Lower lobe of right lung (tissue), 2 donors: ENCODE data around the gene MAK. TPM values are rescaled to one million over a fixed set of nuclear protein-coding genes. Genes with fewer than 3 reads are reported as not detected.
"Not testable (repeated sequence)": the region's sequence is repeated elsewhere in the genome, so short reads cannot be mapped to it uniquely, and the experiment has no call there.

Experiments
- ATAC-seq, 2 donors: fragments of 200-7000 bp; cut with Tn5 transposase; one replicate each; pipeline ENCODE4 v1.9.1; 2020 to 2022; ENCODE audit warnings: mild to moderate bottlenecking in 2 of 2, moderate library complexity in 2 of 2
- DNase-seq: peaks from one replicate; pipeline ENCODE4 v3.0.0-alpha.2; 2020
- H3K27ac ChIP-seq: fragments of 200-600 bp; one replicate; pipeline ENCODE4 v1.8.0; 2022
- H3K27me3 ChIP-seq: fragments of 200-600 bp; one replicate; pipeline ENCODE4 v1.8.0; 2022; ENCODE audit warnings: low read depth
- H3K36me3 ChIP-seq: fragments of 200-600 bp; one replicate; pipeline ENCODE4 v1.8.0; 2022; ENCODE audit warnings: mild to moderate bottlenecking
- H3K4me1 ChIP-seq: fragments of 200-600 bp; one replicate; pipeline ENCODE4 v1.8.0; 2022
- H3K4me3 ChIP-seq: fragments of 200-600 bp; one replicate; pipeline ENCODE4 v1.8.0; 2022; ENCODE audit warnings: mild to moderate bottlenecking
- H3K9me3 ChIP-seq: fragments of 200-600 bp; one replicate; pipeline ENCODE4 v1.8.0; 2022
- intact Hi-C: fragments of 100-400 bp; cut with DNase I; formaldehyde crosslinking; loops from one replicate; pipeline ENCODE4 v1.11.0; 2022
- total RNA-seq: library from RNA; stranded (reverse); fragmentation: NEBNext Ultra II Directional; extraction: Animal tissue kit (Norgen Biotek cat#: 25700); gene quantifications from one replicate; pipeline ENCODE4 v1.2.1, GENCODE V29; 2021
- TF ChIP-seq, protein P1 (sequence below): fragments of 200-600 bp; IDR thresholded peaks from one replicate; pipeline ENCODE4 v1.8.0; 2022; ENCODE audit warnings: antibody characterized with exemption, mild to moderate bottlenecking
- donor health status: DM: no; HTN: yes; CAD: no; lungs with severe emphysema.

The MAK gene
- total RNA-seq, 1 donor from 2014 or later = 1.3 TPM

DNA sequence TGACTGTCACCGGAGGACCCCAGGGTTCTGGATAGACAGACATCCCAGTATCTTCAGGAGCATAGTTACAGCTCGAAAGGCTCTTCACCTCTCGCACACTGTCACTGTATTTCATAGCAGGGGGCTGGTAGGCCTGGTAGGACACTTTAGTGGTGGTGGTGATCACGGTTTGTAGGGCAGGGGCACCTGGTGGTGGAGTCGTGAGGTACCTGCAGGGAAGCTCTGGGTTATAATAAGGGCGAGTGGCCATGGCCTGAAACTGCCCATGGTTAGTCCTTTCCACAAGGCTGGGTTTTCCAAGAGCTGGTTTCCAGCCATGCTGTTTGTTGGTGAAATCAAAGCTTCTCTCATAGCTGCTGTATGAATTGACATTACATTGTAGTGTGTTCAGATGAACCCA, 35.9 kb upstream of the MAK start:
- no peak overlapping the region for H3K27ac ChIP-seq
- ATAC-seq = no peak
- no peak overlapping the region for H3K4me3 ChIP-seq
- H3K36me3 ChIP-seq = no peaks in the 10 kb centered on the region
- DNase-seq = no peak
- no peaks in the 10 kb centered on the region for H3K4me1 ChIP-seq
- no peaks in the 10 kb centered on the region for H3K27me3 ChIP-seq
- no peaks in the 10 kb centered on the region for H3K9me3 ChIP-seq
- TF ChIP-seq, protein P1, sequence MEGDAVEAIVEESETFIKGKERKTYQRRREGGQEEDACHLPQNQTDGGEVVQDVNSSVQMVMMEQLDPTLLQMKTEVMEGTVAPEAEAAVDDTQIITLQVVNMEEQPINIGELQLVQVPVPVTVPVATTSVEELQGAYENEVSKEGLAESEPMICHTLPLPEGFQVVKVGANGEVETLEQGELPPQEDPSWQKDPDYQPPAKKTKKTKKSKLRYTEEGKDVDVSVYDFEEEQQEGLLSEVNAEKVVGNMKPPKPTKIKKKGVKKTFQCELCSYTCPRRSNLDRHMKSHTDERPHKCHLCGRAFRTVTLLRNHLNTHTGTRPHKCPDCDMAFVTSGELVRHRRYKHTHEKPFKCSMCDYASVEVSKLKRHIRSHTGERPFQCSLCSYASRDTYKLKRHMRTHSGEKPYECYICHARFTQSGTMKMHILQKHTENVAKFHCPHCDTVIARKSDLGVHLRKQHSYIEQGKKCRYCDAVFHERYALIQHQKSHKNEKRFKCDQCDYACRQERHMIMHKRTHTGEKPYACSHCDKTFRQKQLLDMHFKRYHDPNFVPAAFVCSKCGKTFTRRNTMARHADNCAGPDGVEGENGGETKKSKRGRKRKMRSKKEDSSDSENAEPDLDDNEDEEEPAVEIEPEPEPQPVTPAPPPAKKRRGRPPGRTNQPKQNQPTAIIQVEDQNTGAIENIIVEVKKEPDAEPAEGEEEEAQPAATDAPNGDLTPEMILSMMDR = no peak
- intact Hi-C loops = no loop called here

DNA sequence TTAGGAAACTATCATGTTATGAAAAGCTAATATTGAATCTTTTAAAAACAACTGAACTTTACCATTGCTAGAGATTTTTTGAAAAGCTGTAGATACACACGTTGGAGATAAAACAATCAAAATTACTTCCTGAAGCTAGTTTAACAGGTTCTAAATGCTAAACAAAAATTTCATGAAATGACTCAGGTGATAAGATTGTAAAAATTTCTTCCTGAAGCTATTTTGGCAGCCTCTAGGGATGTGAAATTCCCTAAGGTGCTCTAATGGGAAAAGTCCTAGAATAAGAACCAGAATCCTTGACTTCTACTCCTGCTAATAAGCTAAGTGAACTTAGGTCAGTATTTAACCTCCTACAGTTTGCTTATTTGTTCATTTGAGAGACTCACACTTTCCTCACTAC, 35.0 kb upstream of the MAK start:
- DNase-seq (no peak), ATAC-seq (no peak)
- H3K4me3 ChIP-seq = no peak overlapping the region
- TF ChIP-seq, protein P1 = no peak
- H3K27ac ChIP-seq = no peak overlapping the region
- no peaks in the 10 kb centered on the region for H3K9me3 ChIP-seq
- no peaks in the 10 kb centered on the region for H3K36me3 ChIP-seq
- intact Hi-C loops = no loop called here
- H3K4me1 ChIP-seq = no peaks in the 10 kb centered on the region
- no peaks in the 10 kb centered on the region for H3K27me3 ChIP-seq

DNA sequence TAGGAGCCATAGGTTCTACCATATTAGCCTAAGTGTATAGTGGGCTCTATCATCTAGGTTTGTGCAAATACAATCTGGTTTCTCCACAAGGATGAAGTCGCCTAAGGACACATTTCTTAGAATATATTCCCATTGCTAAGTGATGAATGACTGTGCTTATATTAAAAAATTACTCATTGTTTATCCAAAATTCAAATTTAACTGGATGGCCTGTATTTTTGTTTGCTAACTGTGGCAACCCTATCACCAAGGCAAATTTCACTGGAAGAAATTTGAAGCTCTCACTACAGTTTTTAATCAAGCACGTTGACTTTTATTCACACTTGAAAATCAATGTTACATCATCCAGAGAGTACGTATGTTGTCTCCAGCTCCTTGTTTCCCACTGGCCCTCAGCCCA, 29.6 kb upstream of the MAK start:
- Histone ChIP-seq H3K27ac (no peak overlapping the region), H3K27me3 (no peaks in the 10 kb centered on the region), H3K9me3 (no peaks in the 10 kb centered on the region), H3K4me3 (no peak overlapping the region), H3K4me1 (no peaks in the 10 kb centered on the region), H3K36me3 (no peaks in the 10 kb centered on the region)
- TF ChIP-seq, protein P1 = no peak
- intact Hi-C loops = no loop called here
- ATAC-seq = no peak
- no peak for DNase-seq

DNA sequence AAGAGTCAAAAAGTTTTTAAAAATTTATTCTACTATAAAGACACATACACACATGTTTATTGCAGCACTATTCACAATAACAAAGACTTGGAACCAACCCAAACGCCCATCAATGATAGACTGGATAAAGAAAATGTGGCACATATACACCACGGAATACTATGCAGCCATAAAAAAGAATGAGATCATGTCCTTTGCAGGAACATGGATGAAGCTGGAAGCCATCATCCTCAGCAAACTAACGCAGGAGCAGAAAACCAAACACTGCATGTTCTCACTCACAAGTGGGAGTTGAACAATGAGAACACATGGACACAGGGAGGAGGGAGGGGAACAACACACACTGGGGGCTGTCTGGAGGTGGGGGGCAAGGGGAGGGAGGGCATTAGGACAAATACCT, 28.4 kb upstream of the MAK start:
- H3K36me3 ChIP-seq, intact Hi-C loops, H3K4me3 ChIP-seq, H3K27ac ChIP-seq, H3K27me3 ChIP-seq, DNase-seq, H3K9me3 ChIP-seq, ATAC-seq, H3K4me1 ChIP-seq: not testable (repeated sequence)

DNA sequence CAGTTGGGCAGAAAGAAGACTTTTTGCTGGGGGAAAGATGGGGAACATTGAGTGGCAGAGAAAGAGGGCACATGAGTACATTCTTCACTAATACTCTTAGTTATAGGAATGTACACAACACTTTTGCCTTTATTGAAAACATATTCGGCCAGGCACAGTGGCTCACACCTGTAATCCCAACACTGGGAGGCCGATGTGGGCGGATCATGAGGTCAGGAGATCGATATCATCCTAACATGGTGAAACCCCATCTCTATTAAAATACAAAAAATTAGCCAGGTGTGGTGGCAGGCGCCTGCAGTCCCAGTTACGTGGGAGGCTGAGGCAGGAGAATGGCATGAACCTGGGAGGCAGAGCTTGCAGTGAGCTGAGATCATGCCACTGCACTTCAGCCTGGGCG, 24.7 kb upstream of the MAK start:
- intact Hi-C loops, H3K4me3 ChIP-seq, H3K4me1 ChIP-seq, H3K36me3 ChIP-seq, ATAC-seq, H3K27ac ChIP-seq, H3K9me3 ChIP-seq, DNase-seq, H3K27me3 ChIP-seq: not testable (repeated sequence)

DNA sequence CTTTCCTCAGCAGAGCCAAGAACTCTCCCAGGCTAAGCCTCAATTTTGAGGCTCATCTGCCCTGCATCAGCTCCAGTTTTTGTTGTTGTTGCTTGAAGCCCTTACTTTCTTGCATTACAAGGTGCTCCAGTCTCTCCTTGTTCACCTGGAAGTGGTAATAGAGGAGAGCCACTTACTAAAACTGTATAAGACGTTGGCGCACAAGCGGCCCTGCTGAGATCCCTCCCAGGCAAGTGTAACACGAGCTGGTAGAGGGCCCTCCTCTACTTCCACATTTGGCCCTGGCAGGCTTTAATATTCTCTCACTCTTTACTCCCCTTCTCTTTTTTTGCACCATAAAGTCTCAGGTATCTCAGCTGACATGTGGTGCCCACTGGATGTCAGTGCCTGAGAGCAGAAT, 24.0 kb upstream of the MAK start:
- intact Hi-C loops = no loop called here
- H3K4me1 ChIP-seq = no peaks in the 10 kb centered on the region
- TF ChIP-seq, protein P1 = no peak
- no peaks in the 10 kb centered on the region for H3K9me3 ChIP-seq
- no peaks in the 10 kb centered on the region for H3K27me3 ChIP-seq
- no peak overlapping the region for H3K27ac ChIP-seq
- H3K4me3 ChIP-seq = no peak overlapping the region
- no peaks in the 10 kb centered on the region for H3K36me3 ChIP-seq
- DNase-seq = no peak
- ATAC-seq = no peak

DNA sequence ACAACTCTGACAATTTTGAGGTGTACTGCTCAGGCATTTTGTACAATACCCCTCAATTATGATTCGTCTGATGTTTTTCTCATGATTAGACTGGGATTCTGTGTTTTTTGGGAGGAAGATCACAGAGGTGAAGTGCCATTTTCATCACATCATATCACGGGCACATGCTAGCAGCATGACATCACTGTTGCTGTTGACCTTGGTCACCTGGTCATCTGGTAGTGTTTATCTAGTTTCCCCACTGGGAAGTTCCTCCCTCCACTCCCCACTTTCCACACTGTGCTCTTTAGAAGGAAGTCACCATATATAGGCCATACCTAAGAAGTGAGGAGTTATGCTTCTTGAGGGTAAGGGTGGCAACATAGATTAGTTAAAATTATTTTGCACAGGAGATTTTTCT, 22.7 kb upstream of the MAK start:
- intact Hi-C loops = no loop called here
- H3K27ac ChIP-seq = no peak overlapping the region
- ATAC-seq (no peak), DNase-seq (no peak)
- TF ChIP-seq, protein P1 = no peak
- no peaks in the 10 kb centered on the region for H3K4me1 ChIP-seq
- no peaks in the 10 kb centered on the region for H3K36me3 ChIP-seq
- no peaks in the 10 kb centered on the region for H3K9me3 ChIP-seq
- H3K27me3 ChIP-seq = no peaks in the 10 kb centered on the region
- no peak overlapping the region for H3K4me3 ChIP-seq
